HepG2 (cell line): ENCODE measurements around the gene TAF6. TPM values are rescaled to one million over a fixed set of nuclear protein-coding genes. Genes with fewer than 3 reads are reported as not detected.

Experiments used
- CEBPZ ChIP-seq: IDR thresholded peaks from 2 replicates; pipeline ENCODE4 v1.6.1; 2012; ENCODE audit warnings: low read length, improper control_type of control experiment
- FOSL1 ChIP-seq: sonication (generic); formaldehyde crosslinking; IDR thresholded peaks from 2 replicates; pipeline ENCODE4 v1.9.0; 2021; ENCODE audit warnings: missing genetic modification reagents, borderline replicate concordance
- HBP1 ChIP-seq: IDR thresholded peaks from 2 replicates; pipeline ENCODE4 v1.6.1; 2016; ENCODE audit warnings: low read depth, control low read depth
- KDM5B ChIP-seq: sonication (generic); formaldehyde crosslinking; IDR thresholded peaks from 2 replicates; pipeline ENCODE4 v1.4.0; 2020; ENCODE audit warnings: missing genetic modification reagents, mild to moderate bottlenecking, borderline replicate concordance
- MXD1 ChIP-seq: sonication (generic); formaldehyde crosslinking; IDR thresholded peaks from 2 replicates; pipeline ENCODE4 v1.4.0; 2020; ENCODE audit warnings: mild to moderate bottlenecking, missing genetic modification reagents
- REST ChIP-seq, 2 experiments: IDR thresholded peaks; 2 replicates each; pipeline ENCODE4 v1.6.1; 2011 to 2012; ENCODE audit warnings: low read length in 2 of 2, borderline replicate concordance in 1 of 2, low read depth in 1 of 2, mild to moderate bottlenecking in 1 of 2, moderate library complexity in 1 of 2
- ZNF34 ChIP-seq: sonication (generic); formaldehyde crosslinking; IDR thresholded peaks from 2 replicates; pipeline ENCODE4 v1.4.0; 2020; ENCODE audit warnings: mild to moderate bottlenecking, missing genetic modification reagents, borderline replicate concordance
- ZNF407 ChIP-seq: sonication (generic); formaldehyde crosslinking; IDR thresholded peaks from one replicate; pipeline ENCODE4 v1.5.1; 2020; ENCODE audit warnings: mild to moderate bottlenecking, missing genetic modification reagents; ENCODE audit errors: not compliant biosample characterization
- polyA plus RNA-seq, 8 experiments: library from polyadenylated mRNA; depleted of rRNA in 3 of 8; stranded (reverse) in 7 of 8; unstranded in 1 of 8; fragments of >200 nt; fragmentation: Illumina TruSeq in 4 of 8; extraction: Trizol in 4 of 8; gene quantifications; 2 replicates each; pipeline versions ENCODE4 v1.2.1 to v1.2.3, GENCODE V29; 2011 to 2016; ENCODE audit warnings: low read depth in 4 of 8, missing spikeins in 1 of 8, mixed read lengths in 1 of 8; ENCODE audit not compliant: insufficient read depth in 1 of 8
- total RNA-seq, 5 experiments: library from RNA; depleted of rRNA; stranded (reverse); fragments of >200 nt; fragmentation: Illumina TruSeq; extraction: Trizol; gene quantifications; 2 replicates each; pipeline ENCODE4 v1.2.3, GENCODE V29; 2016; ENCODE audit warnings: low read depth in 1 of 5

TAF6 gene
- total and polyA plus RNA-seq, 2 of the 13 experiments (the other 11 are each of a cell fraction or from before 2014, with no cell fraction given) = 12.9 to 18.8 TPM

- TF ChIP-seq CEBPZ (no peak), ZNF407 (no peak), REST (IDR thresholded peaks at IDR 0.05; ENCODE audit: borderline replicate concordance in 1 of 2, low read depth in 1 of 2, low read length in 2 of 2) (peak in 1 of 2 experiments; percentile 81; a peak in 2 of 4 replicates), MXD1 (no peak), HBP1 (CRISPR knock-in tag) (no peak), FOSL1 (CRISPR knock-in tag) (no peak; the same call in 1 of the 2 replicates), ZNF34 (CRISPR knock-in tag) (no peak), KDM5B (CRISPR knock-in tag) (no peak; the same call in 1 of the 2 replicates)
These were observed at the start of gene TAF6, which contains the start of gene CNPY4 (continued) for GRCh38 chr7:100119072-100119969.
